SH-SY5Y (cell line): Measurements from ENCODE around the gene AIP.

Experiments
- GATA2 ChIP-seq: IDR thresholded peaks from 2 replicates; pipeline ENCODE4 v1.6.1; 2011; ENCODE audit warnings: mild to moderate bottlenecking, low read depth, low read length
- GATA3 ChIP-seq: IDR thresholded peaks from 2 replicates; pipeline ENCODE4 v1.6.1; 2011; ENCODE audit warnings: low read depth, mild to moderate bottlenecking, low read length, moderate library complexity

Gene AIP

DNA sequence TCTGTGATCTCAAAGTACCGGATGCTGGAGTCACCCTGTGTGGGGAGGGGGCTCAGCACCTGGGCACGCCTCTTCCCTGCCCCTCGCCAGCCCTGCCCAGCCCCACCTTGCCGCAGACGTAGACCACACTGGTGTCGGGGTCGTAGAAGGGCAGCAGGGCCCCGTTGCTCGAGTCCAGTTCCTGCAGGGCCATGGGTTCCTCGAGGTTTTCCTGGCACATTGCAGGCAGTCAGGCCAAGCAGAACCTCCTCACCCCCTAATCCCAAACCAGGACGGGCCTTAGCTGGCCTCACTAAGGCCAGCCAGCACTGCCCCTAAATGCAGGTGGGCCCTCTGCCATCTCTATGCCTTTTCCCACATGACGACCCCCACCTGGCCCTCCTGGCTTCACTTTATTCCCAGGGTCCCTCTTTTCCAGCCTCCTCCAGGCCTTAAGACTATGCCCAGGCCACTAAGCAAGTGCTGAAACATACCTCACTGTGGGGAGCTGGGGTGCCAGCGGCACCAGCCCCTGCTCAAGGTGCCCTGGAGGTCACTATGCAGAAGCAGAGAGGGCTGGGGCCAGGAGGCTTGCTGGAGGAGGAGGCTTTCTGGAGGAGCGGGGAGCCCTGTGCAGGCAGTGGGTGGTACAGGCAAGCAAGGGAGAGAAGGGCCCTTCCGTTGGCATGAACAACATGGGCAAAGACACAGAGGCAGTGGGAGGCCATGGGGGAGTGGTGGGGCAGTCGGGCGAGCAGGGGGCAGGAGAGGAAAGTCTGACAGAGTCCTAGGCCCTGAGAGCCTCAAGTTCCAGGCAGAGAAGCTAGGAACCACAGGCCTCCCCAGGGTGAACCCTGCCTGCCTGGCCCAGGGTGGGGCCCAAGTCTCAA is 42.4 kb upstream of the AIP start:
- TF ChIP-seq GATA3 (no peak), GATA2 (no peak)

DNA sequence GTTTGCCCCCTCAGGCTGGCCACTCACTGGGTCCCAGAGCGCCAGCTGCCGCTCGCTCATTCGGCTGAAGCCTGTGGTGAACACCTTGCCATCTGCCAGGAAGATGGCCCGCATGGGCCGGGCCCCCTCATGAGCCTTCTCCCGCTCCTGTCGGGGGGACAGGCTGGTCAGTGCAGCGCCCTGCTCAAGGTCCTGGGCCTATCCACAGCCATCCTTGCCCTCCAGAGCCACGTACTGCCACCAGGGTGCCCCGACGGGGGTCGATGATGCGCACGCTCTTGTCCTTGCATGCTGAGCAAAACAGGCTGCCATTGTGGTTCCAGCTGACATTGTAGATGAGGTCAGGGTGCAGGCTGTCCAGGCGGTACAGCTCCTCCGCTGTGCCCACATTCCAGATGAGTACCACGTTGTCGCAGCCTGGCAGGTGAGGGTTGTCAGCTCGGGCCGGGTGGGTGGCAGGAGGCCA is 41.7 kb upstream of the AIP start:
- no peak for TF ChIP-seq GATA3
- no peak for TF ChIP-seq GATA2

DNA sequence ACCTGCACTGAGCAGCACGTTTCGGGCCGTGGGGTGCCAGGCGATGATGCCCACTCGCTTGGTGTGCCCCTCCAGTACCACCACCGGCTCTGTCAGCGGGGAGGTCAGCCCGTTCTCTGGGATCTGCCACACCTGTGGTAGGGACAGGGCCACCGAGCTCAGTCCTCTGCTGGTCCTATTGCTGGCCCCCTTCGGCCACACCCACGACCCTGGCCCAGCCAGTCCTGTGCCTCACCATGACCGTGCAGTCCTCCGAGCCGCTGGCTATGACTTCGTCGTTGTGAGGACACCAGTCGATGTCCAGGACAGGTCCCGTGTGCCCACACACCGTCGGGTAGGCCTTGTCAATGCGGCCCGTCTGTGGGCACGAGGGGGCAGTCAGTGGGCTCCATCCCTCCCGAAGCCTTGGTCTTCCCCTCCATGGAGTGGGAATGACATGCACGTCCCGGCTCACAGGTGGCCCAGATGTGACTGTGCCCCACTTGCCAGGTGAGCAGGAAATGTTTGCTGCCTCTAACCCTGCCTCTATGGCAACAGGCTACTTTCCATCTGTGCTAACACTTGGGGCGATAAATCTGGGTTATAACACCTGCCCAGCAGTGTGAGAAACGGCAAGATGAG is 41.0 kb upstream of the AIP start:
- TF ChIP-seq GATA3 (no peak), GATA2 (no peak)

DNA sequence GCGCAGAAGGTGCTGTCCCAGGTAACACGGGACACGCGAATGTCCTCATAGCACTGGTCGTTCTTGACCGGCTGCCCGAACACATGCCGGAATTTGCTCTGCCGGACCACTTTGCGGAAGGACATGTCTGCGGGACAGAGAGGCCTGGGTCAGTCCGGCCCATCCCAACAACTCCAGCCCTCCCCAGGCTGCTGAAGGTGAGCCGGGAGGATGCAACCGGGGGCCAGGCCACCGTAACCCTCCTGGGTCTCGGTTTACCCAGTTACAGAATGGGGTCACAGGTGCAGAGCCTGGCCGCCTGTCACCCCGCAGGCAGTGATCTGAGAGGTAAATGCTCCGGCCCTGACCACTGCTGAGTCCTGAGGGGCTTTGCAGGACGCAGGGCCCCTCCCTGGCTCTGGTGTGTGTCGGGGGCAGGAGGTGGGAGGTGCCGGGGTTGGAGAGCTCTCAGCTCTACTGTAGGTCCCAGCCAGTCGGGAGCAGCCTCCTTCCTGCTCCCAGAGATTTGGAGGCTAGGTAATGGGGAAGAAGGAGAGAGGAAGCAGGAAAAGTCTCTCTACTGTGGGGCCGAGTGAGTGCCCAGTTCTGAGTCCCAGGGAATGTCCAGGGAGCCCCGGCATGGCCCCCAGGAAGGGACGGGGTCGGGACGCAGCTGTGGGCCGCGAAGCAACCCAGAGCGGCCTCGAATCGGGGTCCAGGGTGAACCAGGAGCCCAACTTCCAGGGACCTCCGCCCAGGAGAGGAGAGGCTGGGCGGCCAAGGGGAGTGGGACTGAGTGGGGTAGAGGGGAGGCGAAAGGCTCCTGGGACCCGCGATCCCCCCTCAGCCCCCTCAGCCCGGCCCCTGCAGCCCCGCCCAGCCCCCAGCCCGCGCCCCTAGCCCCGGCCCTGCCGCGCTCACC is 40.1 kb upstream of the AIP start:
- TF ChIP-seq GATA3, result no peak
- no peak for TF ChIP-seq GATA2

DNA sequence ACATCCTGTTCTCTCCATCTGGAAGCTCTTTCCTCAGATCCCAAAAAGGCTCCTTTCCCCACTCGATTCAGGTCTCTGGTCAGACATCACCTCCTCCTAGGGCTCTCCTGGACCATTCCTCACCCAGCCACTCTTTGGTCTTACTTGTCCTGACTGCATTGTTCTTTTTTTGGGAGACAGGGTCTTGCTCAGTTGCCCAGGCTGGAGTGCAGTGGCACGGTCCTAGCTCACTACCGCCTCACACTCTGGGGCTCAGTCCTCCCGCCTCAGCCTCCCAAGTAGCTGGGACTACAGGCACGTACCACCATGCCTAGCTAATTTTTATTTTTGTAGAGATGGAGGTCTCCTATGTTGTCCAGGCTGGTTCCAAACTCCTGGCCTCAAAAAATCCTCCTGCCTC is 37.3 kb upstream of the AIP start:
- TF ChIP-seq GATA3, result no peak
- no peak for TF ChIP-seq GATA2

DNA sequence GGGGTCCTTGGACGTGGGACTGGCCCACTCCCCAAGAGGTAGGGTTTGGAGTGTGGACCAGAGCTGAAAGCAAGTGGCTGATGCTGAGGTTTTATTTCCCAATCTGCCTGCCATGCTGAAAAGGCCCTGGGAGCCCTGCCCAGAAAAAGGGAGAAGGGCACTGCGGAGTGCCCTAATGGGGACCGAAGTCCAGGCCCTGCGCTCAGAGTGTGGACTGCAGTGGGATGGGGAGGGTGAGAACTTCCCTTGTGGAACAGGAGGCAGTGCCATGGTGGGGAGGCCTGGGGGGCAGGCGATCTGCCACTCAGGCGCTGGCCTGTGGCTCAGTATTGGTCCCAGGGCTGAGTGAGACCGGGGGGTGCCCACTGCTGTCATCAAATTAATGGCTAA is 34.6 kb upstream of the AIP start:
- TF ChIP-seq GATA3 (no peak), GATA2 (no peak)

DNA sequence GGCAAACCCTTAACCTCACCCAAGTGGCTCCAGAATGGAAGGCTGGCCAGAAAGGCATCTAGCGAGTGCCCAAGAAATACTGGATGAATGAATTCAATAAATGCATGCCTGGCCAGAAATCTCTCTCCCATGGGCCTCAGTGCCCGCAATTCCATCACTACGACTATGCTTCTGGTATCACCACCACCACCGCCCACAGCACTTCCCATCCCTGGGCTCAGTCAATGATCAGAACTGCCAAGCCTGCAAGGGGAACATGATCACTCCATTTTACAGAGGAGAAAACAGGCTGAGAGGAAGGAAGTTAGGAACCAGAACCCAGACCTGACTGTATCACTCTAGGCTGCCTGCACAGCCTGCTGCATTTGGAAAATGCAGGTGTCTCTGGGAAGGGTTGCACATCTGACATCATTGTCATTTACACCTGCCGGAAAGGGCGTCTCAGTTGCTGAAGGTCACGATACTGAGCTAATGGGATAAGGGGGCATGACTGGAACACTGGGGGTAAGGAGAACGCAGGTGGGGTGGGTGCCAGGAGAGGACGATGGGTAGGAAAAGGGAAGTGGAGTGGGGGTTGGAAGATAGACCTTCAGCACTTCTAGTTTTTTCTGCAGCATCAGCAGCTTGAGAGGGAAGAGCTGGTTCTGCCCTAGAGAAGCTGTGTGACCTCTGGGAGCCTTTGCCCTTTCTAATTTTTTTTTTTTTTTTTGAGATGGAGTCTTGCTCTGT is 33.5 kb upstream of the AIP start:
- no peak for TF ChIP-seq GATA3
- TF ChIP-seq GATA2, result no peak

DNA sequence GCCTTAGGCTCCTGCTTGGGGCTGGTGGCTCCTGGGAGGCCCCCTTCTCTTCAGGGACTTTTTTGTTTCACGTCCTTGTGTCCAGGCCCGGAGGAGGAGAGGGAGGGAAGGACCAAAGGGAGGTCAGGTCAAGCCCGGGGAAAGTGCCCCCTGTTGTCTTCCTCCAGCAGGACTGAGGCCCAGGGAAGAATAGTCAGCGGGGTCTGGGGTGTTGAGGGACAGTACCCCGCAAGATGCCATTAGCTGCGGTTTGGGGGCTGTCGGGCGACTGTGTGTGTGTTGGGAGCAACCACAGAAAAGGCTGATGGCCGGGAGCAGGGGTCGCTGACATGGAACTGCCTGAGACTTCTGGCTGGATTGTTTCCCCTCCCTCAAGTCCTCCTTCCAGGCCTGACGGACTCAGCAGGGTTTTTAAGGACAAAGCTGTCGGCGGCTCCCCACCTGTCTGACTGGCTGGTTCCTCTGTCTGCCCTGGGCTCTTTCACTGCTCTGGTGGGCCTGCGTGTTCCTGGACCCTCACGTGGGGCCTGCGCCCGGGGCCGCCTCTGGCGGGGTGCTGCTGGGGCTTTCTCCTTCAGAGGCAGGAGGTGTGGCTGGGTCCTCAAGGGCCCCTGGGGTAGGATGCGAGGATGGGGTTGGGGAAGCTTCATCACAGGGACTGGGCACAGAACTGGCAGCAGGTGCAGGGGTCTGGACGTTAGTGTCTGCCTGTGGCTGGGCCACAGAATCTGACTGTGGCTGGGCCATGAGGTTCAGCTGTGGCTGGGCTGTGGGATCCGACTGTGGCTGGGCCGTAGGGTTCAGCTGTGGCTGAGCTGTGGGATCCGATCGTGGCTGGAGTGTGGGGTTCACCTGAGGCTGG is 31.8 kb upstream of the AIP start:
- TF ChIP-seq GATA3 (no peak), GATA2 (no peak)

DNA sequence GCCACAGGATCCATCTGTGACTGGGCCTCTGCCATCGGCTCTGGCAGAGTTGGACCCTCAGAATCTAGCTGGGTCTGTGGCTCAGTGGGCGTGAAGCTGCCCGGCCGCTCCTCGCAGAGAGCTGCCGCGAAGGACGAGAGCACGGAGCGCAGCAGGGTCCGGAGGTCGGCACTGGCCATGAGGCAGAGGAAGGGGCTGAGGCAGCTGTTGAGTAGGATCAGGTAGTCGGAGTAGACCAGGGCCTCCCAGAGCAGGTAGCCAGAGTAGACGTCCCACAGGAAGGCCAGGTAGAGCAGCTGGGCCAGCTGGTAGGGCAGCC is 31.2 kb upstream of the AIP start:
- TF ChIP-seq GATA2 (no peak), GATA3 (no peak)

DNA sequence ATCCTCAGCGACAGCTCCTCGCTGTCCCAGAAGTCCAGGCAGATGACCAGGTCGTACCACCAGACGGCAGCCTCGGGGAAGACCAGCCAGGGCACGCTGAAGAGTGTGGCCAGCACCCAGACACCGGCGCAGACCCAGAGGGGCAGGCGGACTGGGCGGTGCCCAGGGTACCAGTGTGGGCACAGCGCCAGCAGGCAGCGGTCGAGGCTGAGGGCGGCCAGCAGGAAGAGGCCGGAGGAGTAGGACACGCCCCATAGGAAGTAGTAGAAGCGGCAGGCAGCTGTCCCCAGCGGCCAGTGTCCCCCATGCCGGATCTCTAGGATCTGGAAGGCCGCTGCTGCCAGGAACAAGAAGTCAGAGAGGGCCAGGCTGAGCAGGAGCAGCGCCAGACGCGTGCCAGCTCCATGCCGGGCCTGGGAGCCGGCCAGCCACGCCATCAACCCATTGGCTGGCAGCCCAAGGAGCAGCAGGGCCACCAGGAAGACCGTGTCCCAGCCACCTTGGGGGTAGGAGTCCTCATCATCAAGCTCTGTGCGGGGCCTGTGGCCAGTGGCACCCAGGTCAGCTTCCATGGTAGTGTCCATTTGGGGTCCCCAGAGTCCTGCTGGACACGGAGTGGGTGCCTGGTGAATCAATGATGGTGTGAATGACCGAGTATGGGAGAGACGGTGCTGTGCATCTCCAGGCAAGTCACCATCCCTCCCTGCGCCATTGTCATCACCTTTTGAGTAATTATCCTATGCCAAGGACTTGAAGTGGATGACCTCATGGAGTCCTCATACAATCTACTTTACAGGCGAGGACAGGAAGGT is 30.5 kb upstream of the AIP start, which contains the start of gene GPR152:
Gene GPR152 (minus strand): TSS at position 589 of the 812 bp plus-strand sequence. CDS start 5 bp downstream, at position 584.
- TF ChIP-seq GATA2, result no peak
- TF ChIP-seq GATA3, result no peak

DNA sequence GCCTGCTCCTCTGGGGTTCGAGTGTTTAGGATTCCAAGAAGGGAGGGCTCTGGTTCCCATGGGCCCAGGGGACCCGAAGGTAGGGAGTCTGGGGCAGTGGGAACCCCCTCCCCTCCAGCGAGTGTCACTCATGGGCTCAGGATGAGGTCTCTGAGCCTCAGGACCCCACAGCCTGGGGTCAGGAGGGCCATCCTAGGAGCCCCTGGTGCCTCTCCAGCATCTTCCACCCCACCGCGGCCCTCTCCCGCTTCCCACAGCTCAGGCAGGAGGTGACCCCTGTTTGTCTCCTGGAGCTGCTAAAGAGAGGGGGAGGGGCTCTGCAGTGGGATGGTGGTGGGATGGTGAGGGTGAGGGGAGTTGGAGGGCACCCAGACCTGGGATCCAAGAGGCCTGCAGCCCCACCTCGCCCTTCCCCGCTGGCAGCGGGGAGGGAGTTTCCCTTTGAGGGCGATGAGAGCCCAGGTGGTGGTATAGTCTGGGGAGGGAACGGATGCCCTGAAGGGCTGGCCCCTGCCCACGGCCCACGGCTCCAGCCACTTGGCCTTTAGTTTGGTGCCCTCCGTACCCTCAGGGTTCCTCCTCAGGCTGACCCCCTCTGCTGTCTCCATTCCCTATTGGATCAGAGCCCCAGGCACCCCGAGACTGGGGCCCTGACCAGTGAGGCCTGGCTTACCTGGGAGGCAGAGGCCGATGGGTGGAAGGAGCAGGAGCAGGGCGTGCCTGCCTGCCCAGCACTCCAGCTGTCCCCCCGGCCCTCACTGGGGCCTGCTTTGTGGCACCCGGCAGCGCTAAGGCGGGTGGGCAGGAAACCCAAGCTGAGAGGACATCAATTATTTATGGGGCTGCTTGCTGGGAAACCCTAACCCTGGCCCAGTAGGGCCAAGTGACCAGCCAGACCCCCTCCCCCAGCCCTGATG is 28.8 kb upstream of the AIP start:
- TF ChIP-seq GATA3 (no peak), GATA2 (no peak)
